Spleen (tissue), 7 donors: ENCODE data around the gene LSM14A.

Source experiments
- CTCF ChIP-seq, 11 experiments: fragments of 200-600 bp in 7 of 11; fragments of 450-650 bp in 4 of 11; sonication (generic) in 4 of 11; IDR thresholded peaks in 8 of 11; conservative IDR thresholded peaks in 3 of 11; 1 replicate in 7 of 11; 2 replicates in 4 of 11; pipeline versions ENCODE4 v1.4.0 to v1.8.0; 2016 to 2021; ENCODE audit warnings: antibody characterized with exemption in 11 of 11, inconsistent platforms in 4 of 11, mild to moderate bottlenecking in 1 of 11
- POLR2A ChIP-seq, 3 donors: fragments of 450-650 bp; IDR thresholded peaks; one replicate each; pipeline ENCODE4 v1.5.1; 2017; ENCODE audit warnings: antibody characterized with exemption in 3 of 3, mild to moderate bottlenecking in 1 of 3
- POLR2AphosphoS5 ChIP-seq, 3 donors: sonication (generic); formaldehyde crosslinking; IDR thresholded peaks; one replicate each; pipeline ENCODE4 v1.5.1; 2017; ENCODE audit warnings: antibody characterized with exemption in 3 of 3
- donor health status: DM: no; HTN: no; CAD: no; lungs with moderate emphysema.
- donor health status: DM: no; HTN: no; CAD: no.
- donor health status: DM: no; HTN: no; CAD: no.

- TF ChIP-seq CTCF (IDR thresholded peaks at IDR 0.05 in 8 of 11, conservative IDR thresholded peaks at IDR 0.05 in 3 of 11) (no peak), POLR2A (IDR thresholded peaks at IDR 0.05) (no peak), POLR2AphosphoS5 (IDR thresholded peaks at IDR 0.05) (no peak)
These were observed 91.5 kb downstream of the LSM14A start for GRCh38 chr19:34263745-34264237.
